ENCODE data around the gene NLN.
"Not testable (repeated sequence)": the region's sequence is repeated elsewhere in the genome, so short reads cannot be mapped to it uniquely, and the experiment has no call there.

Gene NLN

GRCh38 chr5:65802820-65803219 is 80.8 kb downstream of the NLN start:
- in situ Hi-C loops (cut with MboI; ENCODE audit: low sequenced_read_pairs, unreplicated experiment), result no loop called here
- no peak for TF ChIP-seq CTCF (IDR thresholded peaks at IDR 0.05; ENCODE audit: borderline replicate concordance, control extremely low read depth, extremely low read depth, insufficient read depth, missing control alignments)
- no peak for DNase-seq (ENCODE audit: low spot score)

- no peak for TF ChIP-seq CTCF (IDR thresholded peaks at IDR 0.05; ENCODE audit: borderline replicate concordance, control extremely low read depth, extremely low read depth, insufficient read depth, missing control alignments)
- in situ Hi-C loops (cut with MboI; ENCODE audit: low sequenced_read_pairs, unreplicated experiment), result no loop called here
- no peak for DNase-seq (ENCODE audit: low spot score)
Measured at GRCh38 chr5:65803699-65804391, 81.8 kb downstream of the NLN start.

GRCh38 chr5:65805089-65805488 is 83.1 kb downstream of the NLN start:
- in situ Hi-C loops (cut with MboI; ENCODE audit: low sequenced_read_pairs, unreplicated experiment), result no loop called here
- no peak for TF ChIP-seq CTCF (IDR thresholded peaks at IDR 0.05; ENCODE audit: borderline replicate concordance, control extremely low read depth, extremely low read depth, insufficient read depth, missing control alignments)
- DNase-seq (ENCODE audit: low spot score), result no peak

- in situ Hi-C loops (cut with MboI; ENCODE audit: low sequenced_read_pairs, unreplicated experiment); DNase-seq (ENCODE audit: low spot score): not testable (repeated sequence)
Measured at GRCh38 chr5:65807494-65807893, 85.5 kb downstream of the NLN start.

- in situ Hi-C loops (cut with MboI; ENCODE audit: low sequenced_read_pairs, unreplicated experiment), result no loop called here
- TF ChIP-seq CTCF (IDR thresholded peaks at IDR 0.05; ENCODE audit: borderline replicate concordance, control extremely low read depth, extremely low read depth, insufficient read depth, missing control alignments), result no peak
Measured at GRCh38 chr5:65808251-65808741, 86.3 kb downstream of the NLN start.

GRCh38 chr5:65808818-65809217 is 86.8 kb downstream of the NLN start:
- in situ Hi-C loops (cut with MboI; ENCODE audit: low sequenced_read_pairs, unreplicated experiment), result no loop called here
- no peak for DNase-seq (ENCODE audit: low spot score)
- no peak for TF ChIP-seq CTCF (IDR thresholded peaks at IDR 0.05; ENCODE audit: borderline replicate concordance, control extremely low read depth, extremely low read depth, insufficient read depth, missing control alignments)

More at GRCh38 chr5:65808251-65808741, 86.3 kb downstream of the NLN start:
- no peak for DNase-seq (ENCODE audit: low spot score)

- TF ChIP-seq CTCF (IDR thresholded peaks at IDR 0.05; ENCODE audit: borderline replicate concordance, control extremely low read depth, extremely low read depth, insufficient read depth, missing control alignments), result no peak
Measured at GRCh38 chr5:65809817-65810531, 88.0 kb downstream of the NLN start.

More at GRCh38 chr5:65809817-65810531, 88.0 kb downstream of the NLN start:
- in situ Hi-C loops (cut with MboI; ENCODE audit: low sequenced_read_pairs, unreplicated experiment), result no loop called here
- no peak for DNase-seq (ENCODE audit: low spot score)
